ENCODE data around the gene WWP2.

WWP2 gene

GRCh38 chr16:69873783-69874182 lies 111.7 kb downstream of the WWP2 start:
- TF ChIP-seq CTCF (IDR thresholded peaks at IDR 0.05; ENCODE audit: insufficient read depth, missing control alignments), result no peak
- DNase-seq (ENCODE audit: insufficient read length, low spot score) (no peak), FAIRE-seq (no peak)

- TF ChIP-seq CTCF (IDR thresholded peaks at IDR 0.05; ENCODE audit: insufficient read depth, missing control alignments), result no peak
- DNase-seq (ENCODE audit: insufficient read length, low spot score) (no peak), FAIRE-seq (no peak)
Measured at GRCh38 chr16:69874271-69874670, 112.1 kb downstream of the WWP2 start.

GRCh38 chr16:69880640-69881133 lies 118.6 kb downstream of the WWP2 start:
- no peak for DNase-seq (ENCODE audit: insufficient read length, low spot score)
- no peak for FAIRE-seq
- TF ChIP-seq CTCF (IDR thresholded peaks at IDR 0.05; ENCODE audit: insufficient read depth, missing control alignments), result no peak

- FAIRE-seq (no peak), DNase-seq (ENCODE audit: insufficient read length, low spot score) (no peak)
- TF ChIP-seq CTCF (IDR thresholded peaks at IDR 0.05; ENCODE audit: insufficient read depth, missing control alignments), result no peak
Measured at GRCh38 chr16:69881141-69881540, 119.0 kb downstream of the WWP2 start.

GRCh38 chr16:69883744-69884143 lies 121.6 kb downstream of the WWP2 start:
- no peak for FAIRE-seq
- no peak for TF ChIP-seq CTCF (IDR thresholded peaks at IDR 0.05; ENCODE audit: insufficient read depth, missing control alignments)

GRCh38 chr16:69885722-69886121 lies 123.6 kb downstream of the WWP2 start:
- TF ChIP-seq CTCF (IDR thresholded peaks at IDR 0.05; ENCODE audit: insufficient read depth, missing control alignments), result no peak
- DNase-seq (ENCODE audit: insufficient read length, low spot score) (no peak), FAIRE-seq (no peak)

More at GRCh38 chr16:69883744-69884143, 121.6 kb downstream of the WWP2 start:
- no peak for DNase-seq (ENCODE audit: insufficient read length, low spot score)

GRCh38 chr16:69886726-69887125 lies 124.6 kb downstream of the WWP2 start:
- FAIRE-seq, result no peak
- no peak for TF ChIP-seq CTCF (IDR thresholded peaks at IDR 0.05; ENCODE audit: insufficient read depth, missing control alignments)
- DNase-seq (ENCODE audit: insufficient read length, low spot score), result no peak
